Activated T-cell treated with anti-CD3 and anti-CD28 coated beads for 24 hours (primary cell): Measurements from ENCODE around the gene ADRA1B.
"Not testable (repeated sequence)": the region's sequence is repeated elsewhere in the genome, so short reads cannot be mapped to it uniquely, and the experiment has no call there.

Source experiments
- DNase-seq: peaks from one replicate; pipeline ENCODE4 v3.0.0-alpha.2; 2020; ENCODE audit warnings: low read depth

Gene ADRA1B

DNA sequence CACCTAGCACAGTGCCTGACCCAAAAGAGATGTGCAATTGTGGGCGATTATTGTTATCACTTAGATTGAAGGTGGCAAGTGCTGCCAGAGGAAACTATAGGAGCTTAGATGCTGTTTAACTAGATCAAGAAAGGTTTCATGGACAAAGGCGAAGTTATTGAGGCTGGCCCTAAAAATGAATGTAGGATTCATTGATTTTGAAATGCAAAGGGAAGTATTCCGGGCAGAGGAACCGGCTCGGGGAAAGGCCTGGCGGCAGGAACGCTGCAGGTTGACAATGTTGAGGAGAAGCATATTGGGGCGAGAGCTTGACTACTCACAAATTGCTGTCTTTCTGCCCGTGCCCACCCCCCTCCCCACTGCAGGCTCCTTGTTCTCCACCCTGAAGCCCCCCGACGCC is 55.2 kb downstream of the ADRA1B start:
- no peak for DNase-seq

DNA sequence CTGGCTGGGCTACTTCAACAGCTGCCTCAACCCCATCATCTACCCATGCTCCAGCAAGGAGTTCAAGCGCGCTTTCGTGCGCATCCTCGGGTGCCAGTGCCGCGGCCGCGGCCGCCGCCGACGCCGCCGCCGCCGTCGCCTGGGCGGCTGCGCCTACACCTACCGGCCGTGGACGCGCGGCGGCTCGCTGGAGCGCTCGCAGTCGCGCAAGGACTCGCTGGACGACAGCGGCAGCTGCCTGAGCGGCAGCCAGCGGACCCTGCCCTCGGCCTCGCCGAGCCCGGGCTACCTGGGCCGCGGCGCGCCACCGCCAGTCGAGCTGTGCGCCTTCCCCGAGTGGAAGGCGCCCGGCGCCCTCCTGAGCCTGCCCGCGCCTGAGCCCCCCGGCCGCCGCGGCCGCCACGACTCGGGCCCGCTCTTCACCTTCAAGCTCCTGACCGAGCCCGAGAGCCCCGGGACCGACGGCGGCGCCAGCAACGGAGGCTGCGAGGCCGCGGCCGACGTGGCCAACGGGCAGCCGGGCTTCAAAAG is 55.7 kb downstream of the ADRA1B start:
- no peak for DNase-seq

DNA sequence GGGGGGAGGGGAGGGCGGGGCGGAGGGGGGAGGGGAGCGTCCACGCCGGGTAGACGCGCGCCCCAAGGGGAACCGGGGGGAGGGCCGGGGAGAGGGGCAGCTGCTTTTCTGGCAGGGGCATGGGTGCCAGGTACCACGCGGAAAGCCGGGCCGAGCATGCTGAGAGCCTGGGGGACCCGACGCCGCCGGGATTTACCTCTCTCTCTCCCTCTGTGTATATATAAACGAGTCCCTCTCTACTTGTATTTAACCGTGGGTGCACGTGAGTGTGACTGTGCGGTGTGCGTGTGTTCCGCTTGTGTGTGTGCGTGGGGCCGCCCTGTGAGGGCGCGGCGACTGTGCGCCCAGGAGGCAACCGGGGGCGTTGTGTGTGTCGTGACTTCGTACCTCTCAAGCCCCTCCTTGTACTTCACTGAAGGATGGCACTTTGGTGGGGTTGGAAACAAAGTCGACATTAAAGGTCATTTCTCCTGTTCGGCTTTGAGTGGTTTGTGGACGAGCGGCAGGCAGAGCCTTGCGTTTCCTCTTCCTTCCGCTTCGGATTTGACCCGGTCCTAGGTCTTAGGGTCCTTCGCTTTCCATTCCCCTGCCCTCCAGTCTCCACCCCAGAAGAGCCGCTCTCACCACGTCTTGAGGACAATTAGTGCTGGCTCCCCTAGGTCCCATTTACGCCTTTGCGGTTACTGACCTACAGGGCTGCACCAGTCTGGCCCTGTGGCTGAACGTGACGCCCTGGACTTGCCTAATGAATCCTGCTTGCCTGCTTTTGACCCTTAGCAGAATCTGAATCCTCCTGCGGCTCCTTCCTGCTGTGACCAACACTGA is 56.5 kb downstream of the ADRA1B start:
- DNase-seq = no peak

DNA sequence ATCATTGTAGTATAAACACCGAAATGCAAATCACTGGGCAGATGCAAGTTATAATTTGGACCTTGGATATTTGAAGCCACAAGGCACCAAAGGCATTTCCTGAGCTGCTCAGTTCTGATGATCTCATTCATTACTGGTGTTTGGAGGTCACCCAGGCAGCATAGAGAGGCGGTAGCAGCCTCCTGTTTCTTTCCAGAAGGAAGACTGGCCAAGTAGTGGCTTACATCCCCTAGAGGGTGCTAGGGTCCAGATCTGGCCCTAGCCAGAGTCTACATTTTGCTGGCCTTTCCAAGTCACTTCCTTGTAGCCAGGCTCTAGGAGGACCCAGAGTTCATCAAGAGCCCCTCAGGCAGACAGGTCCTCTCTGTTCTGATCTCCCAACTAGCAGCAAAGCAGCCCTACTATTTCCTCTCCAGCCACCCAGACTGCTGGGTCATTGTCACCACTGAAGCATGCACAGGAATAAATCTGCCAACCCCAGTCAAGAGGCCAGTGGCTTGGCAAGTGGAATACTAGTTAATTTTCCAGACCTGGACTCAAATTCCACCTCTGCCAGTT is 59.3 kb downstream of the ADRA1B start:
- DNase-seq = no peak

DNA sequence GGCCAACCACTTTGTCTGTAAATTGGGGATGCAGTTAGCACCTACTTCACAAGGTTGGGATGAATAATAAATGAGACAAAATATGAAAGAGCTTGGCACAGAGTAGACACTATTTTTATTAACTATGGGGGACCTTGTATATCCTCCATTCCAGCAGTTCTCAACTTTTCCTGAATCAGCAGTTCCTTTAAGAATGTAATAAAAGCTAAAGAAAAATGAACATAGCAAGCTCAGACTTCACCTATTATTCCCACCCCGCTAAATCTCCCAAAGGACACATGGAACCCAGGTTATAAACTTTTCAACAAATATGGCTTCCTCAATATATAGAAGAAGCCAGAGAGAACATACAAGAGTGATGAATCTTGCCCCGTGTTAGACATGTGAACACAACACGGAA is 60.6 kb downstream of the ADRA1B start:
- no peak for DNase-seq

DNA sequence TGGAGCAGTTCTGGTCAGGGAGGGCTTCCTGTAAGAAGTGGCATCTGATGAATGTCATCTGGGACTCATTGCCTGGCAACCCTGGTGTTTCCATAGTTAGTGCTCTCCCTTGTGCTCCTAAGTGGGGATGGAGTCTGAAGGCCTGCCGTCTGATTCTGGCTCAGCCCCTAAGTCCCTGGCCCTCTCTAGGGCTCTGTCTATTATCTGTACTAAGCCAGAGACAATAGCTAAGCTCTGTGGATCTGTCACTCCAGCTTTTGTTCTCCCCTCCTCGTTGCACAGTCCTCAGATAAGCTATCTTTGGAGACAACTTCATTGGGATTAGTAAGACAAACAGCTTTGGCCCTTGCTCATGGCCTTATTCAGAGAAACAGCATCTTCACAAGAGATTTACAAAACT is 62.1 kb downstream of the ADRA1B start:
- no peak for DNase-seq

DNA sequence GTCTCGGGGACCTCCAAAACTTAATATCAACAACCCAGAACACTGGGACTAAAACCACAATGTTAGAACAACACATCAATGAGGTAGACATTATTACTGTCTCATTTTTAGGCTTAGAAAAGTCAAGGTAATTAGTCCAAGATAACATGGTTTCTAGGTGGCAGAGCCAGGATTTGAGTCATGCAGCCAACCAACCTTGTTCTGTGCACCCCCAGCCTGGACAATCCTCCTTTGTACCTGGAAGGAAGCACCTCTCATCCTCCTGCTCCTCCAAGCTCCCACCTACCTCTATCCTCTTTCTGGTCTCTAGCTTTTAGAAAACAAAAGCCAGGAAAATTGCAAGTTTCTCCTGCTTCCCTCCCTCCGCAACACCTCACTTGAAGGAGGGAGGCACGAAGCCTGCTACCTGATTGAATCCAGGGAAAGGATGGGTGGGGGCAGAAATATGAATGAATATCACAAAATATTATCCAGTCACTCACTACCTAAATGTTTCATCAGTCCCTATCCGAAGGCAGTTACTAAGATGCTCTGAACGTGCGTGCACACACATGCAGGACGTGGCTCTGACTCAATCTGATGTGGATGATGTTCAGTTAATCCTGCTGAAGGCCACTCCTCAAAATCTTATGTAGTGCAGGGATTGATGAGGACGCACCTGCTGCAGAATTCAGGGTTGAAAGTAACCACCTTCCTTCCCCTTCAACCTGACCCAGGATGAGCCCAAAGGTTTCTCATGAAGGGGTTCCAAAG is 66.3 kb downstream of the ADRA1B start:
- DNase-seq = no peak

DNA sequence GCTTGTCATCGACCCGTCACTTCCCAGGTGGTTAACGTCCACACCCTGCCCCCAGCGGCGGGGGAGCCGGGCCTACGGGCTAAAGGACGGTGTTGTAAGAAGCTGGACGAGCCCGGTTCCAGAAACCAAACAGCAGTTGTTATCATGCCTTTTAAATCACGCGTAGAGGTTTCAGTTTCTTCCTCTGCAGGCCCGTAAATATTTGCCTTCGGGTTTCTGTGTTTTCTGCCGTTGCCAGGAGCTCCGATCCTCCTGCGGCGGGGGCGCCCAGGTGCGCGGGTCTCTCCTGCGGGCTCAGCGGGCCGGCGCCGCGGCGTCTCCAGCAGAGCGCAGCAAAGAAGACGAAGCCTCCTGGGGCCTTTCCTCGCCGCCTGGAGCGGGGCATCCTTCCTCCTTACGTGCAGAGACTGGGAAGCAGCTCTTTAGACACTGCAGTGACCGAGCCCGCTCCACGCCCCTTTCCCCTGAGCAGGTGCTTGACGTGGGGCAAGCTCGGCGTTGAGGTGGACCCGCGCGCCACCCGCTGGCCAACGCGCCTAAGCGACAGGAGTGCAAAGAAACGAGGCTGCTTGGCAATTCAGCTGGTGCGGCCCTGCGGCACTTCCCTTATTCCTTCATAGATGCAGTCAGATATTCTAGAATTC is 70.9 kb downstream of the ADRA1B start:
- peak; percentile 59 for DNase-seq

DNA sequence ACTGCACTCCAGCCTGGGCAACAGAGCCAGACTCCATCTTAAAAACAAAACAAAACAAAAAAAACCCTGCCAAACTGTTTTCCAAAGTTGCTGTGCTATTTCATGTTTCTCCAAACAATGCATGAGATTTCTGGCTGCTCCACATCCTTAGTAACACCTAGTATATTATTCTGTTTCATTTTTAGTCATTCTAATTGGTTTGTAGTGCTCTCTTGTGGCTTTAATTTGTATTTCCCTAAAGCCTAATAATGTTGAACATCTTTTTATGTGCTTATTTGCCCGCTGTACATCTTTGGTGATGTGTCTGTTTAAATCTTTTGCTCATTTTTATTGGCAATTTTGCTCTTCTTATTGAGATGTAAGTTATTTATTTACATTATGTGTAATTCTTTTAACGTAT is 74.2 kb downstream of the ADRA1B start:
- no peak for DNase-seq

DNA sequence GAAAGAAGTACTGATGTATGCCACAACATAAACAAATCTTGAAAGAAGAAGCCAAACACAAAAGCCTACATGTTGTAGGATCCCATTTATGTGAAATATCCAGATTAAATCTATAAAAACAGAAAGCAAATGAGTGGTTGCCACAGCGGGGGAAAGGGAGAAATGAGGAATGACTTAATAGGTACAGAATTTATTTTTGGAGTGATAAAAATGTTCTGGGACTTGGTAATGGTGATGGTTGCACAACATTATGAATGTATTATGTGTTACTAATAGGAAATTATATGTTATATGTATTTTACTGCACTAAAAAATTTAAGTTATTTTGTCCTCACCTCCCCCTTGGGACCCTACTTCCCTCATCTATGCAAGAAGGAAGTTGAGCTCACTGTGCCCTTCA is 76.3 kb downstream of the ADRA1B start:
- DNase-seq = no peak

DNA sequence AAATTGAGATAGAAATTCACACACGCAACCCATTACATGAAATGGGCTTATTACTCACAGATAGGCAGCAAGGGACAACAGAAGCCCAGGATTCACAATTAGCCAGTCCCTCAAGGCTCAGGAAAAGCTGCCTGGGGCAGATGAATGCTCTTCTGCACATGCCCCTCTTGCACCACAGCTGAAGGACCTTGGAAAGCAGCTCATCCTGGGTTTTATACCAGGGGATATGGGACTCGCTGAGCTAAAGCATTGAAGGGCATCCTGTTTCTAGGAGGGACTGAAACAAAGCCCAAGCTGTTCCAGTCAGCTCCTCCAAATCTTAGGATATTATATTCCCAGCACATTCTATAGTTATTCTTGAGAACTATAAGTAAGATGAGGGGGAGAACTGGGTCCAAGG is 76.9 kb downstream of the ADRA1B start:
- DNase-seq = no peak

DNA sequence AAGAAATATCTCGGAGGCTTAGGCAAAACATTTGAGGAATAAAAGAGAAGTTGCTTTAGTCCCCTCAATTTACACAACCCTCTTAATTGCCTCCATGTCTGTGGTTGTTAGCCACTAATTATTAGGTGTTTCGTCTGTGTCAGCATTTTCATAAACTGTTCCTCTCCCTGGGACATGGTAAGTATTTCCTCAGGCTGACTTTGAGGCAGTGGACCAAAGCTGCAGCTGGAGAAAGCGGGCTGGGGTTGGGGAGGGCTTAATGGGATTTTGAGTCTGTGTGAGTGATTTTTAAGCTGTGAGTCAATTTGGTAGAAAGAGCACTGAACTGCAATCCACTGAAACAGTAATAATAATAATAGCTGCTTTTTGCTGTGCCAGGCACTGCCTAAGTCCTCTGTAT is 79.6 kb downstream of the ADRA1B start:
- DNase-seq = no peak

GRCh38 chr5:160001457-160001856 is 85.2 kb downstream of the ADRA1B start:
- DNase-seq = no peak

GRCh38 chr5:160007514-160007913 is 91.2 kb downstream of the ADRA1B start:
- DNase-seq = no peak

GRCh38 chr5:160008529-160008876 is 92.2 kb downstream of the ADRA1B start:
- not testable (repeated sequence) for DNase-seq

DNA sequence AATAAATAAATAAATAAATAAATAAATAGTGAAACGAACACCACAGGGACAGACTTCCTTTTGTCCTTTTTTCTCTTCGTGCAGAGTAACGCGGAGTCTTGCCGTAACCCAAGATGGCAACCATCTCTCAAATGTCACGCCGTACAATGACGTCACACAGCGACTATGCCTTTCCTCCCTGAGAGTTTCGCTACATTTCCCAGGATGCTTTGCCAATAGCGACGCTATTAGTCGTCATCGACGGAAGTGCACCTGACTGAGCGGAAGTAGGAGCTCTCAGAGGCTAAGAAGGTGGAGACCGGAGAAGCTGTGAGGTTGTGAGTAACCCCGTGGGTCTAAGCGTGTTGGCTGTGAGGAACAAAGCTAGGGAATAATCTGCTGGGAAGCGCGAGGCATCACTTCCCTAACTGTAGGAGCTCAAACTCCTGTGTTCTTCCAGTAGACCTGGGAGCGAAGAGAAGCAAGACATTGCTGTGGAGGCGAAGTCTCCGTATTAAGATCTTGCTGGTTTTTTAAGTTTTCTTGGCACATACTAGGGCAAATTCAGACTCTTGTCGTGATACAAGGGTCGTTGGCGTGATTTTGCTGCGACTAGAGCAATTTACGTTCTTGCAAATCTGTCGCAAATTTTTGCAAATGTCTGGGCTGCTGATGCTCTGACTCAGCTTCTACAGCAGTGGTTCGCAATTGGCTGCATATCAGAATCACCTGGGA is 92.8 kb downstream of the ADRA1B start, which contains the start of gene TTC1:
TSS of gene TTC1 (plus strand) at position 263 of the 714 bp plus-strand sequence. CDS start 1,390 bp downstream, outside the sequence.
- peak; percentile 90 for DNase-seq

GRCh38 chr5:160009591-160009989 is 93.3 kb downstream of the ADRA1B start:
- no peak for DNase-seq

DNA sequence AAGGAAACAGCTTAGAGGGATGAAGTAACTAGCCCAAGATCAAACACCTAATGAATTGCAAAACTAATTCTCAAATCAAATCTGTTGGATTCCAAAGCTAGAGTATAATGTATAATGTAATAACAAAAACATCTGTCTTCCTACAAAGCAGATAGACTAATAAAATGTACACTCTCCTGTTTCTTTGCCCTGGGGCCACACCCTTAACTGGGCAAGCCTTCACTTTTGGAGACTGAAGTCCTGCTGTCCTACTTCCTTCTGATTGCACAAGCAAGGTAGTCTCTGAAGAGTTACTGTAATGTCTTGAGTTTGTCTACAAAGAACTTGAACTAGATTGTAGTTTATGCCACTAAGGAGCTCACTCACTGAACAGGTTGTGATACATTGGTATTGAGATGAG is 95.2 kb downstream of the ADRA1B start:
- DNase-seq = no peak

GRCh38 chr5:160014197-160014596 is 97.9 kb downstream of the ADRA1B start:
- not testable (repeated sequence) for DNase-seq

- no peak for DNase-seq
Observed at GRCh38 chr5:160018945-160019625, 102.8 kb downstream of the ADRA1B start.

DNA sequence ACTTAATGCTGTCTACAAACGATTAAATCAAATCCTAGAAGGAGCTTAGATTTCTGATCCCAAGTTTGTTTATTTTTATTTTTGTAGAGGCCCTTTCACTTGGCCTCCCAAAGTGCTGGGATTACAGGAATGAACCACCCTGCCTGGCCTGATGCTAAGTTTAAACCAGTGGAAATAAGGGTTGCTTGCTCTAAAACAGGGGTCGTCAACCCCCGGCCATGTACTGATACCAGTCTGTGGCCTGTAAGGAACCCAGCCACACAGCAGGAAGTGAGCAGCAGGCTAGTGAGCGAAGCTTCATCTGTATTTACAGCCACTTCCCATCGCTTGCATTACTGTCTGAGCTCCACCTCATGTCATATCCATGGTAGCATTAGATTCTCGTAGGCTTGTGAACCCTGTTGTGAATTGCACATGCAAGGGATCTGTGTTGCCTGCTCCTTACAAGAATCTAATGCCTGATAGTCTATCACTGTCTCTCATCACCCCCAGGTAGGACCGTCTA is 104.0 kb downstream of the ADRA1B start:
- DNase-seq = no peak
